ENCODE results near the gene CTNND2. TPM values are rescaled to one million over a fixed set of nuclear protein-coding genes. Genes with fewer than 3 reads are reported as not detected.

The CTNND2 gene
- total and polyA plus RNA-seq, 2 donors (not counting 1 experiment from before 2014, with no cell fraction given), result not detected

- Histone ChIP-seq H3K36me3 (replicated peaks in 1 of 2; ENCODE audit: control extremely low read depth in 1 of 2, control insufficient read depth in 1 of 2, extremely low read depth in 1 of 2, insufficient read depth in 2 of 2, low read length in 1 of 2) (no peaks in the 10 kb centered on the region), H3K4me2 (replicated peaks; ENCODE audit: low read depth, low read length, poor library complexity, severe bottlenecking) (no peak overlapping the region), H3K27me3 (replicated peaks in 1 of 4; ENCODE audit: control extremely low read depth in 1 of 4, control insufficient read depth in 3 of 4, insufficient read depth in 4 of 4, low read length in 3 of 4) (no peaks in the 10 kb centered on the region), H2AFZ (ENCODE audit: insufficient read depth, low read depth, low read length, poor library complexity, severe bottlenecking) (no peak overlapping the region), H3K4me1 (ENCODE audit: control insufficient read depth in 2 of 2, insufficient read depth in 2 of 2, low read length in 2 of 2) (no peaks in the 10 kb centered on the region), H3K79me2 (ENCODE audit: control insufficient read depth, insufficient read depth, low read length) (no peaks in the 10 kb centered on the region), H3K9me3 (ENCODE audit: control extremely low read depth in 1 of 3, control insufficient read depth in 2 of 3, insufficient read depth in 1 of 3, low read length in 2 of 3) (no peaks in the 10 kb centered on the region), H3K27ac (ENCODE audit: low read length in 2 of 2) (no peak overlapping the region), H3K9ac (ENCODE audit: low read length) (no peak overlapping the region), H3K4me3 (ENCODE audit: control extremely low read depth in 1 of 5, extremely low read depth in 1 of 5, insufficient read depth in 1 of 5, low read depth in 2 of 5, low read length in 4 of 5) (no peak overlapping the region), H4K20me1 (ENCODE audit: control insufficient read depth, insufficient read depth, low read length, poor library complexity, severe bottlenecking) (no peaks in the 10 kb centered on the region)
- WGBS (ENCODE audit: insufficient coverage), result 86% methylated on average over 2 of the region's 4 CpGs
- intact Hi-C loops (cut with micrococcal nuclease), result no loop called here
- no peaks in the 10 kb centered on the region for H3K4me1 Mint-ChIP-seq
- TF ChIP-seq CTCF (IDR thresholded peaks at IDR 0.05) (no peak), EZH2 (IDR thresholded peaks at IDR 0.05; ENCODE audit: borderline replicate concordance, insufficient read depth, low read depth, low read length, poor library complexity, severe bottlenecking) (no peak)
- CTCF ChIA-PET, result no interaction called here
- no peaks in the 10 kb centered on the region for H3K9me3 Mint-ChIP-seq (ENCODE audit: insufficient read depth)
- no peaks in the 10 kb centered on the region for H3K27me3 Mint-ChIP-seq
- DNase-seq (no peak), ATAC-seq (ENCODE audit: low read depth) (no peak)
- no peak overlapping the region for H3K4me3 Mint-ChIP-seq
- H3K27ac Mint-ChIP-seq, result no peak overlapping the region
- POLR2A ChIA-PET, result no interaction called here
These were observed 263.9 kb downstream of the CTNND2 start for GRCh38 chr5:11640158-11640873.

- no peak overlapping the region for H3K27ac Mint-ChIP-seq
- no peaks in the 10 kb centered on the region for H3K4me1 ChIP-seq (ENCODE audit: control insufficient read depth in 2 of 2, insufficient read depth in 2 of 2, low read length in 2 of 2)
- no peak overlapping the region for H2AFZ ChIP-seq (ENCODE audit: insufficient read depth, low read depth, low read length, poor library complexity, severe bottlenecking)
- no peak overlapping the region for H3K4me3 Mint-ChIP-seq
- H3K4me1 Mint-ChIP-seq, result no peaks in the 10 kb centered on the region
- intact Hi-C loops (cut with micrococcal nuclease), result no loop called here
- H3K9me3 Mint-ChIP-seq (ENCODE audit: insufficient read depth), result no peaks in the 10 kb centered on the region
- WGBS (ENCODE audit: insufficient coverage), result no CpG with 5 or more reads among the region's 4 CpGs
- no peaks in the 10 kb centered on the region for H3K9me3 ChIP-seq (ENCODE audit: control extremely low read depth in 1 of 3, control insufficient read depth in 2 of 3, insufficient read depth in 1 of 3, low read length in 2 of 3)
- ChIA-PET POLR2A (no interaction called here), CTCF (no interaction called here)
- no peak overlapping the region for H3K4me3 ChIP-seq (ENCODE audit: control extremely low read depth in 1 of 5, extremely low read depth in 1 of 5, insufficient read depth in 1 of 5, low read depth in 2 of 5, low read length in 4 of 5)
- TF ChIP-seq EZH2 (IDR thresholded peaks at IDR 0.05; ENCODE audit: borderline replicate concordance, insufficient read depth, low read depth, low read length, poor library complexity, severe bottlenecking), result no peak
- TF ChIP-seq CTCF (IDR thresholded peaks at IDR 0.05), result no peak
- H3K27me3 ChIP-seq (replicated peaks in 1 of 4; ENCODE audit: control extremely low read depth in 1 of 4, control insufficient read depth in 3 of 4, insufficient read depth in 4 of 4, low read length in 3 of 4), result no peaks in the 10 kb centered on the region
- no peak for DNase-seq
- no peaks in the 10 kb centered on the region for H3K36me3 ChIP-seq (replicated peaks in 1 of 2; ENCODE audit: control extremely low read depth in 1 of 2, control insufficient read depth in 1 of 2, extremely low read depth in 1 of 2, insufficient read depth in 2 of 2, low read length in 1 of 2)
- no peak overlapping the region for H3K9ac ChIP-seq (ENCODE audit: low read length)
- H3K27ac ChIP-seq (ENCODE audit: low read length in 2 of 2), result no peak overlapping the region
- no peak overlapping the region for H3K4me2 ChIP-seq (replicated peaks; ENCODE audit: low read depth, low read length, poor library complexity, severe bottlenecking)
- no peak for ATAC-seq (ENCODE audit: low read depth)
- no peaks in the 10 kb centered on the region for H3K27me3 Mint-ChIP-seq
- no peaks in the 10 kb centered on the region for H4K20me1 ChIP-seq (ENCODE audit: control insufficient read depth, insufficient read depth, low read length, poor library complexity, severe bottlenecking)
- no peaks in the 10 kb centered on the region for H3K79me2 ChIP-seq (ENCODE audit: control insufficient read depth, insufficient read depth, low read length)
These were observed 281.5 kb downstream of the CTNND2 start for GRCh38 chr5:11622785-11623184.
